SK-N-SH treated with all-trans-retinoic acid at 6 μM for 48 hours (cell line): Measurements from ENCODE around the gene RAMACL.
A peak's percentile ranks its signal among the peaks of the same experiment; 100 is the strongest.

ENCODE experiments used
- ATAC-seq: fragments of 200-7000 bp; cut with Tn5 transposase; 3 replicates; pipeline ENCODE4 v1.9.1; 2020; ENCODE audit warnings: mild to moderate bottlenecking, moderate library complexity
- ARNTL ChIP-seq: fragments of 450-650 bp; formaldehyde crosslinking; IDR thresholded peaks from 2 replicates; pipeline ENCODE4 v1.5.0; 2020; ENCODE audit warnings: low read depth, mild to moderate bottlenecking, moderate library complexity, borderline replicate concordance
- BACH2 ChIP-seq: fragments of 250-450 bp; sonication (Bioruptor Pico); IDR thresholded peaks from 2 replicates; pipeline ENCODE4 v1.9.0; 2021; ENCODE audit warnings: mild to moderate bottlenecking, borderline replicate concordance
- CSDC2 ChIP-seq: fragments of 250-450 bp; sonication (Bioruptor Pico); IDR thresholded peaks from 2 replicates; pipeline ENCODE4 v1.5.0; 2020; ENCODE audit warnings: mild to moderate bottlenecking, moderate library complexity
- ESRRG ChIP-seq: fragments of 250-450 bp; sonication (Bioruptor Pico); IDR thresholded peaks from 2 replicates; pipeline ENCODE4 v1.6.1; 2021; ENCODE audit warnings: mild to moderate bottlenecking
- GLIS3 ChIP-seq: fragments of 250-450 bp; sonication (Bioruptor Pico); IDR thresholded peaks from 2 replicates; pipeline ENCODE4 v1.5.0; 2020; ENCODE audit warnings: mild to moderate bottlenecking, moderate library complexity
- ISL1 ChIP-seq: fragments of 250-450 bp; sonication (Bioruptor Pico); IDR thresholded peaks from 2 replicates; pipeline ENCODE4 v2.1.2; 2022; ENCODE audit warnings: mild to moderate bottlenecking, moderate library complexity
- OSR1 ChIP-seq: fragments of 250-450 bp; sonication (Bioruptor Pico); IDR thresholded peaks from 2 replicates; pipeline ENCODE4 v1.8.0; 2022; ENCODE audit warnings: moderate library complexity, mild to moderate bottlenecking, inconsistent platforms
- PATZ1 ChIP-seq: fragments of 250-450 bp; sonication (Bioruptor Pico); IDR thresholded peaks from 2 replicates; pipeline ENCODE4 v1.8.0; 2020; ENCODE audit warnings: mild to moderate bottlenecking, moderate library complexity, borderline replicate concordance
- PPARA ChIP-seq: fragments of 250-450 bp; sonication (Bioruptor Pico); IDR thresholded peaks from 2 replicates; pipeline ENCODE4 v1.5.0; 2020; ENCODE audit warnings: mild to moderate bottlenecking, borderline replicate concordance
- RARB ChIP-seq: fragments of 250-450 bp; sonication (Bioruptor Pico); IDR thresholded peaks from 2 replicates; pipeline ENCODE4 v1.8.0; 2021; ENCODE audit warnings: mild to moderate bottlenecking, moderate library complexity
- SNAI2 ChIP-seq: fragments of 250-450 bp; sonication (Bioruptor Pico); IDR thresholded peaks from 2 replicates; pipeline ENCODE4 v1.5.0; 2020; ENCODE audit warnings: mild to moderate bottlenecking, moderate library complexity
- TCF4 ChIP-seq: fragments of 250-450 bp; sonication (Bioruptor Pico); IDR thresholded peaks from 2 replicates; pipeline ENCODE4 v1.8.0; 2021; ENCODE audit warnings: mild to moderate bottlenecking, moderate library complexity, borderline replicate concordance
- TOX ChIP-seq: fragments of 250-450 bp; sonication (Bioruptor Pico); IDR thresholded peaks from 2 replicates; pipeline ENCODE4 v1.8.0; 2021; ENCODE audit warnings: mild to moderate bottlenecking, moderate library complexity, borderline replicate concordance
- TSHZ2 ChIP-seq: fragments of 250-450 bp; sonication (Bioruptor Pico); IDR thresholded peaks from 2 replicates; pipeline ENCODE4 v1.5.0; 2020; ENCODE audit warnings: mild to moderate bottlenecking, moderate library complexity
- ZC3H10 ChIP-seq: fragments of 250-450 bp; sonication (Bioruptor Pico); IDR thresholded peaks from 2 replicates; pipeline ENCODE4 v1.5.1; 2021; ENCODE audit warnings: mild to moderate bottlenecking, moderate library complexity
- ZFP3 ChIP-seq: fragments of 250-450 bp; sonication (Bioruptor Pico); IDR thresholded peaks from 2 replicates; pipeline ENCODE4 v1.5.0; 2020; ENCODE audit warnings: mild to moderate bottlenecking, moderate library complexity
- ZFP30 ChIP-seq: fragments of 450-650 bp; formaldehyde crosslinking; IDR thresholded peaks from 2 replicates; pipeline ENCODE4 v1.5.0; 2022; ENCODE audit warnings: mild to moderate bottlenecking, moderate library complexity
- ZNF565 ChIP-seq: fragments of 450-650 bp; formaldehyde crosslinking; conservative IDR thresholded peaks from 2 replicates; pipeline ENCODE4 v1.5.0; 2020; ENCODE audit warnings: low read depth, mild to moderate bottlenecking, moderate library complexity
- ZNF70 ChIP-seq: fragments of 450-650 bp; formaldehyde crosslinking; IDR thresholded peaks from 2 replicates; pipeline ENCODE4 v1.5.0; 2020; ENCODE audit warnings: mild to moderate bottlenecking, moderate library complexity
- ZNF8 ChIP-seq: fragments of 450-650 bp; formaldehyde crosslinking; IDR thresholded peaks from 2 replicates; pipeline ENCODE4 v1.5.0; 2020; ENCODE audit warnings: mild to moderate bottlenecking, moderate library complexity
- TF ChIP-seq, protein P1 (sequence below): fragments of 250-450 bp; sonication (Bioruptor Pico); IDR thresholded peaks from 2 replicates; pipeline ENCODE4 v1.5.1; 2021; ENCODE audit warnings: mild to moderate bottlenecking, moderate library complexity
- TF ChIP-seq, protein P2 (sequence below): fragments of 250-450 bp; sonication (Bioruptor Pico); IDR thresholded peaks from 2 replicates; pipeline ENCODE4 v1.5.1; 2020; ENCODE audit warnings: low read depth, mild to moderate bottlenecking, moderate library complexity

The RAMACL gene

GRCh38 chr6:166626177-166627032 is 39.9 kb upstream of the RAMACL start:
- TF ChIP-seq ZNF70 (CRISPR knock-in tag), result no peak
- no peak for TF ChIP-seq ZC3H10 (CRISPR knock-in tag)
- TF ChIP-seq TOX (CRISPR knock-in tag), result no peak
- no peak for TF ChIP-seq TCF4 (CRISPR knock-in tag)
- TF ChIP-seq ZNF565 (CRISPR knock-in tag), result no peak
- no peak for TF ChIP-seq RARB (CRISPR knock-in tag)
- TF ChIP-seq ZNF8 (CRISPR knock-in tag), result no peak
- no peak for TF ChIP-seq PATZ1
- TF ChIP-seq ESRRG (CRISPR knock-in tag), result no peak
- TF ChIP-seq ZFP3, result no peak
- TF ChIP-seq ARNTL (CRISPR knock-in tag), result no peak
- no peak for TF ChIP-seq BACH2 (CRISPR knock-in tag)
- TF ChIP-seq SNAI2 (CRISPR knock-in tag), result no peak
- peak; percentile 2; the same call in 2 of the 3 replicates for ATAC-seq

- peak; percentile 47 for ATAC-seq
- TF ChIP-seq, protein P1, sequence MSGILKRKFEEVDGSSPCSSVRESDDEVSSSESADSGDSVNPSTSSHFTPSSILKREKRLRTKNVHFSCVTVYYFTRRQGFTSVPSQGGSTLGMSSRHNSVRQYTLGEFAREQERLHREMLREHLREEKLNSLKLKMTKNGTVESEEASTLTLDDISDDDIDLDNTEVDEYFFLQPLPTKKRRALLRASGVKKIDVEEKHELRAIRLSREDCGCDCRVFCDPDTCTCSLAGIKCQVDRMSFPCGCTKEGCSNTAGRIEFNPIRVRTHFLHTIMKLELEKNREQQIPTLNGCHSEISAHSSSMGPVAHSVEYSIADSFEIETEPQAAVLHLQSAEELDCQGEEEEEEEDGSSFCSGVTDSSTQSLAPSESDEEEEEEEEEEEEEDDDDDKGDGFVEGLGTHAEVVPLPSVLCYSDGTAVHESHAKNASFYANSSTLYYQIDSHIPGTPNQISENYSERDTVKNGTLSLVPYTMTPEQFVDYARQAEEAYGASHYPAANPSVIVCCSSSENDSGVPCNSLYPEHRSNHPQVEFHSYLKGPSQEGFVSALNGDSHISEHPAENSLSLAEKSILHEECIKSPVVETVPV (CRISPR knock-in tag), result no peak
- TF ChIP-seq ISL1 (CRISPR knock-in tag), result peak; percentile 62
- TF ChIP-seq, all 23 proteins: peak for 1
Observed at GRCh38 chr6:166625356-166625755, 38.9 kb upstream of the RAMACL start.

DNA sequence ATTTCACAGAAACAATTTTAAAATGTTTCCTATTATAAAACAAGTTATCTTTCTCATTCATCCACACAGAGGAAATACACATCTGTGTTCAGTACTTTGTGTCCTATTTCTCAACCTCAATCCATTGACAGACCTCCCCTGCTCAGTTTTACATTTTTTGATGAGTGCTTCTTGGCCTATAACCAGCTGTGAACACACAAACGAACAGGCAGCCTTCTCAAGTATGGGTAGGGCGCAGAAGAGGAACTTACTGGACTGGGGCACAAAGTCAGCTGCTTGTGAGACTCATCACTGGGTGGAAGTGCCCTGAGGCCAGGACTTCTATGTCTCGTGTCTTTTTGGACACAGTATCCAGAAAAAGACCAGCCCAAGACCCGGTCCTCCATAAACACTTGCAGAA is 37.8 kb upstream of the RAMACL start:
- no peak for TF ChIP-seq ZFP3
- TF ChIP-seq, protein P2, sequence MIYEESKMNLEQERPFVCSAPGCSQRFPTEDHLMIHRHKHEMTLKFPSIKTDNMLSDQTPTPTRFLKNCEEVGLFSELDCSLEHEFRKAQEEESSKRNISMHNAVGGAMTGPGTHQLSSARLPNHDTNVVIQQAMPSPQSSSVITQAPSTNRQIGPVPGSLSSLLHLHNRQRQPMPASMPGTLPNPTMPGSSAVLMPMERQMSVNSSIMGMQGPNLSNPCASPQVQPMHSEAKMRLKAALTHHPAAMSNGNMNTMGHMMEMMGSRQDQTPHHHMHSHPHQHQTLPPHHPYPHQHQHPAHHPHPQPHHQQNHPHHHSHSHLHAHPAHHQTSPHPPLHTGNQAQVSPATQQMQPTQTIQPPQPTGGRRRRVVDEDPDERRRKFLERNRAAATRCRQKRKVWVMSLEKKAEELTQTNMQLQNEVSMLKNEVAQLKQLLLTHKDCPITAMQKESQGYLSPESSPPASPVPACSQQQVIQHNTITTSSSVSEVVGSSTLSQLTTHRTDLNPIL, result no peak
- no peak for TF ChIP-seq TCF4 (CRISPR knock-in tag)
- no peak for TF ChIP-seq ZFP30
- TF ChIP-seq BACH2 (CRISPR knock-in tag), result no peak
- no peak for TF ChIP-seq ARNTL (CRISPR knock-in tag)
- TF ChIP-seq ZC3H10 (CRISPR knock-in tag), result no peak
- TF ChIP-seq PPARA (CRISPR knock-in tag), result no peak
- TF ChIP-seq SNAI2 (CRISPR knock-in tag), result no peak
- no peak for TF ChIP-seq ZNF70 (CRISPR knock-in tag)
- no peak for TF ChIP-seq ZNF565 (CRISPR knock-in tag)
- TF ChIP-seq TOX (CRISPR knock-in tag), result no peak
- TF ChIP-seq GLIS3 (CRISPR knock-in tag), result no peak
- no peak for TF ChIP-seq OSR1 (CRISPR knock-in tag)
- TF ChIP-seq PATZ1, result no peak
- ATAC-seq, result no peak

DNA sequence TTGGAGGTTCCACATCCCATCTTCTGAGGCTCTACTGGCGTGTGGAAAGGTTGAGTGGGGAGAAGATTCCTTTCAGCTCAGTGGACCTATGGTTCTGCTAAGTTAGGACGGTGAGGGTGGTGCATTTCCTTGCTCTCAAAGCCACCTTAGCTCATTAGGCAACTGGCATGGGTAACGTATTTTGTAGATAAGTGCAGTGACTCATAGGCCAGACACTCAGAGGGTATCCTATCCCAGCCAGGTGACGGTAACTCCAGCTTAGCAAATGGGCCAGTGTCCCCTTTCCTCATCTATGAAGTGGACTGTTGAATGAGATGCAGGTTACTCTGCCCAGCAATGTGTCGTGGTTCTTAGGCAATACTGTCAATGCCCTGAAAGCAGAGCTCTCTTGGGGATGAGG is 36.8 kb upstream of the RAMACL start:
- ATAC-seq, result no peak
- TF ChIP-seq ESRRG (CRISPR knock-in tag) (no peak), PPARA (CRISPR knock-in tag) (no peak), GLIS3 (CRISPR knock-in tag) (no peak), ZFP3 (no peak), CSDC2 (CRISPR knock-in tag) (no peak), ARNTL (CRISPR knock-in tag) (no peak), TSHZ2 (CRISPR knock-in tag) (no peak), ZC3H10 (CRISPR knock-in tag) (no peak)
- TF ChIP-seq, protein P1 (CRISPR knock-in tag), result no peak
